Adipocyte (in vitro differentiated cells): Measurements from ENCODE around the gene RAB35.

Experiments
- DNase-seq: peaks from one replicate; pipeline ENCODE4 v3.0.0-alpha.2; 2015; ENCODE audit warnings: low read depth
- H3K27me3 ChIP-seq: replicated peaks from 2 replicates; pipeline ENCODE4 v1.7.0; 2013; ENCODE audit warnings: mild to moderate bottlenecking, low read length, moderate library complexity; ENCODE audit not compliant: control insufficient read depth, insufficient read depth
- H3K36me3 ChIP-seq: 2 replicates; pipeline ENCODE4 v1.7.0; 2013; ENCODE audit warnings: low read length, mild to moderate bottlenecking, moderate library complexity; ENCODE audit not compliant: control insufficient read depth, insufficient read depth, severe bottlenecking
- H3K4me1 ChIP-seq: 2 replicates; pipeline ENCODE4 v1.7.0; 2013; ENCODE audit warnings: mild to moderate bottlenecking, low read length, moderate library complexity; ENCODE audit not compliant: control insufficient read depth, insufficient read depth
- H3K4me3 ChIP-seq: 2 replicates; pipeline ENCODE4 v1.7.0; 2013; ENCODE audit warnings: mild to moderate bottlenecking, low read length, moderate library complexity
- H3K9ac ChIP-seq: 2 replicates; pipeline ENCODE4 v1.7.0; 2013; ENCODE audit warnings: mild to moderate bottlenecking, low read length, moderate library complexity
- H3K9me3 ChIP-seq: 2 replicates; pipeline ENCODE4 v1.7.0; 2013; ENCODE audit warnings: mild to moderate bottlenecking, low read length, moderate library complexity; ENCODE audit not compliant: control insufficient read depth

RAB35 gene

GRCh38 chr12:120079411-120080400, 36.8 kb downstream of the RAB35 start:
- no peak for DNase-seq
- Histone ChIP-seq H3K9ac (no peak overlapping the region), H3K27me3 (peaks cover 27% of the 10 kb centered on the region), H3K4me3 (no peak overlapping the region), H3K9me3 (no peaks in the 10 kb centered on the region), H3K36me3 (no peaks in the 10 kb centered on the region), H3K4me1 (no peaks in the 10 kb centered on the region)

GRCh38 chr12:120078868-120079267, 37.7 kb downstream of the RAB35 start:
- Histone ChIP-seq H3K9me3 (no peaks in the 10 kb centered on the region), H3K4me3 (no peak overlapping the region), H3K9ac (no peak overlapping the region), H3K27me3 (peaks cover 34% of the 10 kb centered on the region), H3K36me3 (no peaks in the 10 kb centered on the region), H3K4me1 (no peaks in the 10 kb centered on the region)
- DNase-seq, result no peak

- H3K9me3 ChIP-seq, result no peaks in the 10 kb centered on the region
- no peak for DNase-seq
- H3K27me3 ChIP-seq, result peaks cover 47% of the 10 kb centered on the region
- H3K4me1 ChIP-seq, result no peaks in the 10 kb centered on the region
- H3K9ac ChIP-seq, result no peak overlapping the region
- H3K36me3 ChIP-seq, result no peaks in the 10 kb centered on the region
- no peak overlapping the region for H3K4me3 ChIP-seq
Measured at GRCh38 chr12:120077260-120077659, 39.3 kb downstream of the RAB35 start.

- Histone ChIP-seq H3K27me3 (peaks cover 52% of the 10 kb centered on the region), H3K36me3 (no peaks in the 10 kb centered on the region), H3K4me3 (no peak overlapping the region), H3K9me3 (no peaks in the 10 kb centered on the region), H3K4me1 (no peaks in the 10 kb centered on the region), H3K9ac (no peak overlapping the region)
- no peak for DNase-seq
Measured at GRCh38 chr12:120076651-120077050, 39.9 kb downstream of the RAB35 start.

GRCh38 chr12:120075034-120075616, 41.4 kb downstream of the RAB35 start:
- Histone ChIP-seq H3K36me3 (no peaks in the 10 kb centered on the region), H3K9ac (no peak overlapping the region), H3K4me3 (no peak overlapping the region), H3K27me3 (peaks cover 50% of the 10 kb centered on the region), H3K4me1 (no peaks in the 10 kb centered on the region), H3K9me3 (no peaks in the 10 kb centered on the region)
- DNase-seq, result no peak

- Histone ChIP-seq H3K4me3 (no peak overlapping the region), H3K27me3 (peaks cover 53% of the 10 kb centered on the region), H3K9ac (no peak overlapping the region), H3K36me3 (no peaks in the 10 kb centered on the region), H3K4me1 (no peaks in the 10 kb centered on the region), H3K9me3 (no peaks in the 10 kb centered on the region)
- no peak for DNase-seq
Measured at GRCh38 chr12:120072472-120073249, 43.9 kb downstream of the RAB35 start.

- no peaks in the 10 kb centered on the region for H3K4me1 ChIP-seq
- DNase-seq, result no peak
- H3K27me3 ChIP-seq, result peaks cover 51% of the 10 kb centered on the region
- no peak overlapping the region for H3K4me3 ChIP-seq
- H3K9ac ChIP-seq, result no peak overlapping the region
- H3K9me3 ChIP-seq, result no peaks in the 10 kb centered on the region
- H3K36me3 ChIP-seq, result no peaks in the 10 kb centered on the region
Measured at GRCh38 chr12:120071493-120072020, 45.0 kb downstream of the RAB35 start.

GRCh38 chr12:120069278-120069677, 47.3 kb downstream of the RAB35 start:
- H3K27me3 ChIP-seq, result peaks cover 30% of the 10 kb centered on the region
- H3K36me3 ChIP-seq, result no peaks in the 10 kb centered on the region
- H3K4me3 ChIP-seq, result no peak overlapping the region
- DNase-seq, result no peak
- H3K9me3 ChIP-seq, result no peaks in the 10 kb centered on the region
- H3K4me1 ChIP-seq, result peaks cover 14% of the 10 kb centered on the region
- H3K9ac ChIP-seq, result no peak overlapping the region

- Histone ChIP-seq H3K36me3 (no peaks in the 10 kb centered on the region), H3K27me3 (peaks cover 21% of the 10 kb centered on the region), H3K4me1 (peaks cover 27% of the 10 kb centered on the region), H3K4me3 (no peak overlapping the region), H3K9me3 (no peaks in the 10 kb centered on the region), H3K9ac (no peak overlapping the region)
- no peak for DNase-seq
Measured at GRCh38 chr12:120067901-120068300, 48.7 kb downstream of the RAB35 start.

GRCh38 chr12:120067084-120067869, 49.3 kb downstream of the RAB35 start:
- Histone ChIP-seq H3K27me3 (peaks cover 15% of the 10 kb centered on the region), H3K4me1 (peaks cover 33% of the 10 kb centered on the region), H3K4me3 (no peak overlapping the region), H3K9me3 (no peaks in the 10 kb centered on the region), H3K36me3 (no peaks in the 10 kb centered on the region), H3K9ac (no peak overlapping the region)
- DNase-seq, result no peak
